NCI-H748 (cell line): ENCODE results near the gene RANBP6.
A peak's percentile ranks its signal among the peaks of the same experiment; 100 is the strongest.
"Not testable (repeated sequence)": the region's sequence is repeated elsewhere in the genome, so short reads cannot be mapped to it uniquely, and the experiment has no call there.

Experiments
- DNase-seq: peaks from one replicate; lab custom pipeline; 2025; ENCODE audit not compliant: unreplicated experiment; lab: John Stamatoyannopoulos, UW

Gene RANBP6

GRCh38 chr9:6015278-6016157 is at the start of gene RANBP6:
Gene RANBP6, minus strand, starts transcription at chr9:6015624. Its CDS starts 17 bp downstream, at chr9:6015607.
- peak; percentile 89 for DNase-seq

GRCh38 chr9:6063146-6063545 is 47.7 kb upstream of the RANBP6 start:
- DNase-seq, result not testable (repeated sequence)

GRCh38 chr9:6055666-6056065 is 40.2 kb upstream of the RANBP6 start:
- DNase-seq, result no peak

GRCh38 chr9:6055216-6055615 is 39.8 kb upstream of the RANBP6 start:
- DNase-seq, result peak; percentile 76

- DNase-seq, result peak; percentile 75
These were observed 39.1 kb upstream of the RANBP6 start for GRCh38 chr9:6054280-6055099.

- DNase-seq, result no peak
These were observed 37.0 kb upstream of the RANBP6 start for GRCh38 chr9:6052293-6052919.

- no peak for DNase-seq
These were observed 36.1 kb upstream of the RANBP6 start for GRCh38 chr9:6051511-6051950.

- DNase-seq, result peak; percentile 29
These were observed 34.4 kb upstream of the RANBP6 start for GRCh38 chr9:6049798-6050197.

GRCh38 chr9:6048039-6048438 is 32.6 kb upstream of the RANBP6 start:
- DNase-seq, result no peak

- no peak for DNase-seq
These were observed 31.6 kb upstream of the RANBP6 start for GRCh38 chr9:6047020-6047419.

- no peak for DNase-seq
These were observed 29.9 kb upstream of the RANBP6 start for GRCh38 chr9:6045364-6045763.

GRCh38 chr9:6040077-6040476 is 24.7 kb upstream of the RANBP6 start:
- DNase-seq, result no peak

GRCh38 chr9:6036391-6036790 is 21.0 kb upstream of the RANBP6 start:
- DNase-seq, result no peak

- no peak for DNase-seq
These were observed 19.5 kb upstream of the RANBP6 start for GRCh38 chr9:6034954-6035353.

GRCh38 chr9:6029604-6030274 is 14.3 kb upstream of the RANBP6 start:
- peak; percentile 42 for DNase-seq

- DNase-seq, result peak; percentile 60
These were observed 8.7 kb upstream of the RANBP6 start for GRCh38 chr9:6024035-6024554.

GRCh38 chr9:6016975-6017374 is 1.6 kb upstream of the RANBP6 start:
- not testable (repeated sequence) for DNase-seq

- no peak for DNase-seq
These were observed 654 bp downstream of the RANBP6 start for GRCh38 chr9:6014670-6015270.

- peak; percentile 98 for DNase-seq
These were observed 7.0 kb downstream of the RANBP6 start for GRCh38 chr9:6008169-6008979.
